GM12872 (cell line): ENCODE measurements around the gene COQ5.

ENCODE experiments used
- CTCF ChIP-seq: IDR thresholded peaks from 3 replicates; pipeline ENCODE4 v1.5.1; 2011; ENCODE audit warnings: low read depth, mild to moderate bottlenecking, low read length, moderate library complexity; ENCODE audit not compliant: insufficient read depth

The COQ5 gene

GRCh38 chr12:120515496-120515895, 13.5 kb downstream of the COQ5 start:
- TF ChIP-seq CTCF = no peak

- no peak for TF ChIP-seq CTCF
Measured at GRCh38 chr12:120514002-120514401, 15.0 kb downstream of the COQ5 start.

- TF ChIP-seq CTCF = no peak
Measured at GRCh38 chr12:120508537-120508936, 20.4 kb downstream of the COQ5 start.

GRCh38 chr12:120504587-120504986, 24.4 kb downstream of the COQ5 start:
- TF ChIP-seq CTCF = no peak

GRCh38 chr12:120500581-120500980, 28.4 kb downstream of the COQ5 start:
- no peak for TF ChIP-seq CTCF

GRCh38 chr12:120498870-120499515, 30.0 kb downstream of the COQ5 start:
- no peak for TF ChIP-seq CTCF

- TF ChIP-seq CTCF = no peak
Measured at GRCh38 chr12:120497524-120498150, 31.3 kb downstream of the COQ5 start.
